CD8-positive, alpha-beta memory T cell (primary cell): ENCODE results near the gene FAF1. TPM values are rescaled to one million over a fixed set of nuclear protein-coding genes. Genes with fewer than 3 reads are reported as not detected.
"Not testable (repeated sequence)": the region's sequence is repeated elsewhere in the genome, so short reads cannot be mapped to it uniquely, and the experiment has no call there.

Experiments
- CTCF ChIA-PET: fragments of 350-600 bp; sonication (Branson Sonifier 250); formaldehyde crosslinking; loops from one replicate; lab custom pipeline; 2021; ENCODE audit warnings: antibody characterized with exemption; lab: Charles Lee
- POLR2A ChIA-PET: fragments of 350-600 bp; sonication (Branson Sonifier 250); formaldehyde crosslinking; loops from one replicate; lab custom pipeline; 2021; ENCODE audit warnings: antibody characterized with exemption; lab: Charles Lee
- DNase-seq, 5 donors: peaks; one replicate each; pipeline versions ENCODE4 v3.0.0 to v3.0.0-alpha.2; 2020 to 2022; ENCODE audit warnings: mixed read lengths in 1 of 5
- H3K27ac ChIP-seq: one replicate; pipeline ENCODE4 v1.7.0; 2013; ENCODE audit warnings: low read depth, mild to moderate bottlenecking, low read length, moderate library complexity
- H3K27me3 ChIP-seq: 2 replicates; pipeline ENCODE4 v1.7.0; 2013; ENCODE audit warnings: low read length, mild to moderate bottlenecking; ENCODE audit not compliant: insufficient read depth, poor library complexity, severe bottlenecking
- H3K36me3 ChIP-seq: 2 replicates; pipeline ENCODE4 v1.7.0; 2013; ENCODE audit warnings: mild to moderate bottlenecking, low read length, moderate library complexity; ENCODE audit not compliant: insufficient read depth
- H3K4me1 ChIP-seq: 2 replicates; pipeline ENCODE4 v1.7.0; 2013; ENCODE audit warnings: mild to moderate bottlenecking, low read length, moderate library complexity; ENCODE audit not compliant: insufficient read depth
- H3K4me3 ChIP-seq: 2 replicates; pipeline ENCODE4 v1.7.0; 2013; ENCODE audit warnings: mild to moderate bottlenecking, low read length
- H3K9me3 ChIP-seq: 2 replicates; pipeline ENCODE4 v1.7.0; 2013; ENCODE audit warnings: mild to moderate bottlenecking, low read length
- H3K27ac Mint-ChIP-seq, 8 donors: one replicate each; pipeline ENCODE4 v1.8.0; 2020 to 2021; ENCODE audit warnings: mixed read lengths in 8 of 8, mild to moderate bottlenecking in 6 of 8, inconsistent platforms in 3 of 8, moderate library complexity in 3 of 8
- H3K27me3 Mint-ChIP-seq, 2 donors: one replicate each; pipeline ENCODE4 v1.8.0; 2020 to 2021; ENCODE audit warnings: mixed read lengths in 2 of 2, mild to moderate bottlenecking in 1 of 2, moderate library complexity in 1 of 2
- H3K36me3 Mint-ChIP-seq, 3 donors: one replicate each; pipeline ENCODE4 v1.8.0; 2020 to 2021; ENCODE audit warnings: mixed read lengths in 3 of 3, inconsistent platforms in 1 of 3, mild to moderate bottlenecking in 1 of 3
- H3K4me1 Mint-ChIP-seq, 3 donors: one replicate each; pipeline ENCODE4 v1.8.0; 2020 to 2021; ENCODE audit warnings: mixed read lengths in 3 of 3, inconsistent platforms in 1 of 3, mild to moderate bottlenecking in 1 of 3
- H3K4me3 Mint-ChIP-seq, 7 donors: one replicate each; pipeline ENCODE4 v1.8.0; 2020 to 2021; ENCODE audit warnings: mixed read lengths in 7 of 7, mild to moderate bottlenecking in 6 of 7, moderate library complexity in 4 of 7, inconsistent platforms in 2 of 7
- H3K9me3 Mint-ChIP-seq, 5 donors: one replicate each; pipeline ENCODE4 v1.8.0; 2020 to 2022; ENCODE audit warnings: mixed read lengths in 5 of 5, mild to moderate bottlenecking in 3 of 5, moderate library complexity in 2 of 5, inconsistent platforms in 1 of 5
- polyA plus RNA-seq: library from polyadenylated mRNA; unstranded; fragments of 300-500 nt; fragmentation: Illumina TruSeq; gene quantifications from one replicate; pipeline ENCODE4 v1.2.3, GENCODE V29; 2021
- total RNA-seq, 2 experiments: library from RNA; stranded (reverse); gene quantifications; one replicate each; pipeline ENCODE4 v1.2.3, GENCODE V29; 2021

Gene FAF1
- total and polyA plus RNA-seq, 3 experiments from 2014 or later = 66.4 to 87.1 (median 78.2) TPM

DNA sequence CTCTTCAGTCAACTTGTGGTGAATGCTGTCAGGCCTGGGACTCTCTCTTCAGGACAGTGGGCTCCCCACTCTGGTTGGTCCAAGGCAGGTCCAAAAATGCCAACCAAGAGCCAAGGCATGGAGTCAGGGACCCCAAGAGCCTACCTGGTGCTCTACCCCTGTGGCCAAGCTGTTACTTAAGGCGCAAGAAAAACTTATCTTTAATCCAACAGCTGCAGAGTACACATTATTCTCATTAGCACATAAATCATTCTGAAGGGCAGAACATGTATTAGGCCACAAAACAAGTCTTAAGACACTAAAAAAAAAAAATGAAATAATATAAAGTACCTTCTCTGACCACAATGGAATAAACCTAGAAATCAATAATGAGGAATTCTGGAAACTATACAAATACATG, 65.7 kb downstream of the FAF1 start:
- no peak for DNase-seq
- H3K27me3 ChIP-seq = no peaks in the 10 kb centered on the region
- Mint-ChIP-seq H3K27ac (no peak overlapping the region), H3K36me3 (peaks cover 3 to 12% (median 7%) of the 10 kb centered on the region in 3 donors), H3K27me3 (no peaks in the 10 kb centered on the region), H3K4me3 (no peak overlapping the region), H3K4me1 (peaks cover 24 to 41% (median 32%) of the 10 kb centered on the region in 3 donors), H3K9me3 (peaks cover 0 to 3% (median 0%) of the 10 kb centered on the region in 5 donors)
- no peak overlapping the region for H3K27ac ChIP-seq
- no peaks in the 10 kb centered on the region for H3K9me3 ChIP-seq
- H3K4me3 ChIP-seq = no peak overlapping the region
- no peaks in the 10 kb centered on the region for H3K36me3 ChIP-seq
- ChIA-PET CTCF (no interaction called here), POLR2A (no interaction called here)
- no peaks in the 10 kb centered on the region for H3K4me1 ChIP-seq

DNA sequence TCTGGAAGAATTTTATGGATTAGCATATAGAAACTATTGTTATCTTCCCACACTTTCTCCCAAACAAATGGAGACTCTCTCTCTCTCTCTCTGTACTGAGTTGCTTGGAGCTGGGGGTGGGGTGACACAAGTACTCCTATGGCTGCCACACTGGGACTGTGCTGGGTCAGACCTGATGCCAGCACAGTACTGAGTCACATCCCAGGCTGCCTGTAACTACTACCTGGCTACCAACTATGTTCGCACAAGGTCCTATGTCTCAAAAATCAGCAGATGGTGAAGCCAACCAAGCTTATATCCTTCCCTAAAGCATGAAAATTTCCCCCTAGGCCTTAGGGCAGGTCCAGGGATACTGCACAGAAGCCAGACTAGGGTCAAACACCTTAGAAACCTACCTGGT, 66.6 kb downstream of the FAF1 start:
- ChIA-PET CTCF (no interaction called here), POLR2A (no interaction called here)
- H3K27me3 ChIP-seq = no peaks in the 10 kb centered on the region
- peaks cover 20 to 35% (median 25%) of the 10 kb centered on the region in 3 donors for H3K4me1 Mint-ChIP-seq
- no peaks in the 10 kb centered on the region for H3K9me3 ChIP-seq
- no peaks in the 10 kb centered on the region for H3K4me1 ChIP-seq
- DNase-seq = no peak
- no peak overlapping the region for H3K27ac ChIP-seq
- H3K4me3 Mint-ChIP-seq = no peak overlapping the region
- no peaks in the 10 kb centered on the region for H3K36me3 ChIP-seq
- no peak overlapping the region for H3K4me3 ChIP-seq
- peak overlapping the region in 1 of 8 donors; percentile 24 for H3K27ac Mint-ChIP-seq
- peaks cover 3 to 12% (median 7%) of the 10 kb centered on the region in 3 donors for H3K36me3 Mint-ChIP-seq
- no peaks in the 10 kb centered on the region for H3K27me3 Mint-ChIP-seq
- peaks cover 0 to 3% (median 0%) of the 10 kb centered on the region in 5 donors for H3K9me3 Mint-ChIP-seq

DNA sequence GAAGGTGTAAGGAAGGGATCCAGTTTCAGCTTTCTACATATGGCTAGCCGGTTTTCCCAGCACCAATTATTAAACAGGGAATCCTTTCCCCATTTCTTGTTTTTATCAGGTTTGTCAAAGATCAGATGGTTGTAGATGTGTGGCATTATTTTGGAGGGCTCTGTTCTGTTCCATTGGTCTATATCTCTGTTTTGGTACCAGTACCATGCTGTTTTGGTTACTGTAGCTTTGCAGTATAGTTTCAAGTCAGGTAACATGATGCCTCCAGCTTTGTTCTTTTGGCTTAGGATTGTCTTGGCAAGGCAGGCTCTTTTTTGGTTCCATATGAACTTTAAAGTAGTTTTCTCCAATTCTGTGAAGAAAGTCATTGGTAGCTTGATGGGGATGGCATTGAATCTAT, 72.5 kb downstream of the FAF1 start:
- H3K9me3 Mint-ChIP-seq, H3K9me3 ChIP-seq, H3K27me3 Mint-ChIP-seq, CTCF ChIA-PET, H3K36me3 Mint-ChIP-seq, H3K4me3 ChIP-seq, H3K27me3 ChIP-seq, H3K4me1 ChIP-seq, DNase-seq, H3K36me3 ChIP-seq, H3K27ac ChIP-seq, POLR2A ChIA-PET, H3K27ac Mint-ChIP-seq, H3K4me3 Mint-ChIP-seq: not testable (repeated sequence)
- H3K4me1 Mint-ChIP-seq = peaks cover 5 to 12% (median 8%) of the 10 kb centered on the region in 3 donors

DNA sequence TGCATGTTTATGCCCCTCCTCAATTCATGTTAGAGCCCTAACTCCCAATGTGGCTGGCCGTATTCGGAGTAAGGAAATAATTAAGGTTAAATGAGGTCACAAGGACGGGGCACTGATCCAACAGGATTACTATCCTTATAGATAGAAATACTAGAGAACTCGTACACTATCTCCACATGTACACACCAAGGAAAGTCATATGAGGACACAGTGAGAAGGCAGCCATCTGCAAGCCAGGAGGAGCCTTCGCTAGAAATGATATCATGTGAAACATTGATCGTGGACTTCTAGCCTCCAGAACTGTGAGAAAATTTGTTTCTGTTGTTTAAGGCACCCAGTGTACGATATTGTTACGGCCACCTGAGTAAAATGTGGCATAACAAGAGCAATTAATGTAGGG, 79.7 kb downstream of the FAF1 start:
- CTCF ChIA-PET = no interaction called here
- peak overlapping the region in 1 of 8 donors; percentile 25 for H3K27ac Mint-ChIP-seq
- Histone ChIP-seq H3K36me3 (no peaks in the 10 kb centered on the region), H3K4me1 (no peaks in the 10 kb centered on the region), H3K27me3 (no peaks in the 10 kb centered on the region), H3K9me3 (no peaks in the 10 kb centered on the region), H3K4me3 (no peak overlapping the region), H3K27ac (no peak overlapping the region)
- H3K4me1 Mint-ChIP-seq = peaks cover 10 to 40% (median 30%) of the 10 kb centered on the region in 3 donors
- H3K27me3 Mint-ChIP-seq = no peaks in the 10 kb centered on the region
- no peaks in the 10 kb centered on the region for H3K9me3 Mint-ChIP-seq
- POLR2A ChIA-PET = no interaction called here
- no peak overlapping the region for H3K4me3 Mint-ChIP-seq
- DNase-seq = no peak
- H3K36me3 Mint-ChIP-seq = no peaks in the 10 kb centered on the region

DNA sequence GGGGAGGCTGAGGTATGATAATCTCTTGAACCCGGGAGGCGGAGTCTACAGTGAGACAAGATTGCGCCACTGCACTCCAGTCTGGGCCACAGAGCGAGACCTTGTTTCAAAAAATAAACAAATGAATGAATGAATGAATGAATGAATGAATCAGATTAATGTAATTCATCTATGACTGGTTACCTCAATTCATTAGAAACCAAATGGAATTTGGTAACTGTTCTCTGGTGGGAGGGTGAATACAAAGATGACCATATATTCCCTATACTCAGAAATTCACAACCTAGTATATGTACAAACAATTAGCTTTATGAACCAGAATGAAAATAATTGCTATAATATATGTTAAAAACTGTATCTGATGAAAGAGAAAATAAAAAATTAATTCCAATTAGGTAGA, 80.9 kb downstream of the FAF1 start:
- ChIA-PET POLR2A (no interaction called here), CTCF (no interaction called here)
- peaks cover 10 to 36% (median 30%) of the 10 kb centered on the region in 3 donors for H3K4me1 Mint-ChIP-seq
- H3K4me3 Mint-ChIP-seq = no peak overlapping the region
- H3K9me3 ChIP-seq = no peaks in the 10 kb centered on the region
- no peak overlapping the region for H3K27ac ChIP-seq
- no peaks in the 10 kb centered on the region for H3K4me1 ChIP-seq
- no peak for DNase-seq
- no peaks in the 10 kb centered on the region for H3K36me3 Mint-ChIP-seq
- no peaks in the 10 kb centered on the region for H3K36me3 ChIP-seq
- no peaks in the 10 kb centered on the region for H3K27me3 Mint-ChIP-seq
- no peaks in the 10 kb centered on the region for H3K27me3 ChIP-seq
- H3K9me3 Mint-ChIP-seq = no peaks in the 10 kb centered on the region
- no peak overlapping the region for H3K27ac Mint-ChIP-seq
- no peak overlapping the region for H3K4me3 ChIP-seq

DNA sequence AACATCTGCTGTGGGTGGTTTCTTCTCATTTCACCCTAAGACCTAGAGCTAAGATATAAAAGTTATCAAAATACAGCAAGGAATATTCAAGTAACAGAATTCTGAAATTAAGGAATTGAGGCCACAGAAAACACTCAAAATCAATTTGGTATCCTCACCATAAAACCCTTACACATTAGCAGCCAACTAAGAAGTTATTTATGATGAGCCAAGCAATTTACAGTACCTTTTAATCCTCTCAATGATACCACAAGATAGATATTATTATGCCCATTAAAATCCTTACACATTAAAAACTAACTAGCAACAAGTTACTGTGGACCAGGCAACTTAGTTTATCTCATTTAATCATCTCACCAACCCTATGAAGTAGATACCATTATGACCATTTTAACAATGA, 81.6 kb downstream of the FAF1 start:
- Histone ChIP-seq H3K4me1 (no peaks in the 10 kb centered on the region), H3K36me3 (no peaks in the 10 kb centered on the region), H3K4me3 (no peak overlapping the region), H3K27me3 (no peaks in the 10 kb centered on the region), H3K27ac (no peak overlapping the region), H3K9me3 (no peaks in the 10 kb centered on the region)
- Mint-ChIP-seq H3K27ac (peak overlapping the region in 1 of 8 donors; percentile 52), H3K36me3 (no peaks in the 10 kb centered on the region), H3K9me3 (no peaks in the 10 kb centered on the region), H3K27me3 (no peaks in the 10 kb centered on the region), H3K4me3 (no peak overlapping the region), H3K4me1 (peaks cover 8 to 40% (median 32%) of the 10 kb centered on the region in 3 donors)
- DNase-seq = no peak
- POLR2A ChIA-PET = no interaction called here
- CTCF ChIA-PET = interaction anchor here (1.1 kb wide), 1 partner anchor 314 kb away, joined by 3 read pairs; no protein-coding TSS in a partner anchor

DNA sequence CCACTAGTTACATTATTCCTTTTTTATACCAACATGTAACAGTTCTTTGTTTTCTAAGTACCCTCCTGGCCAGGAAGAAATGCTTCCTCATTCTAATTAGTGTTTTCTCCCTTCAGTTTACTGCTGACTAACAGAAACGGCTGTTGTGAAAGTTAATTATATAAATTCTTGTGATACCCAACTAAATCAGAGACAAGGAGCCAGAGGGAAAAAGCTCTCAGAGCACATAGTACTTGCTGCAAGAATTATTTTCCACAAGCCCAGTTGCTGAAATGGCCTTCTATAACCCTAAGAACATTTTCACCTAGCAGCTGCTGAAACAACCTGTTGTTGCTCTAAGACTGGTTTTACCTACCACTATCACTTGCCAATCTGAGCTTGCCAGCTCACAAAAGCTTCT, 82.4 kb downstream of the FAF1 start:
- POLR2A ChIA-PET = no interaction called here
- no peaks in the 10 kb centered on the region for H3K9me3 Mint-ChIP-seq
- H3K4me1 Mint-ChIP-seq = peaks cover 8 to 40% (median 31%) of the 10 kb centered on the region in 3 donors
- no peaks in the 10 kb centered on the region for H3K4me1 ChIP-seq
- DNase-seq = no peak
- no peaks in the 10 kb centered on the region for H3K9me3 ChIP-seq
- no peak overlapping the region for H3K27ac ChIP-seq
- CTCF ChIA-PET = interaction anchor here (1.1 kb wide), 1 partner anchor 315 kb away, joined by 3 read pairs; no protein-coding TSS in a partner anchor
- H3K4me3 ChIP-seq = no peak overlapping the region
- no peak overlapping the region for H3K4me3 Mint-ChIP-seq
- H3K36me3 ChIP-seq = no peaks in the 10 kb centered on the region
- H3K27me3 Mint-ChIP-seq = no peaks in the 10 kb centered on the region
- no peaks in the 10 kb centered on the region for H3K36me3 Mint-ChIP-seq
- H3K27me3 ChIP-seq = no peaks in the 10 kb centered on the region
- peak overlapping the region in 1 of 8 donors; percentile 64 for H3K27ac Mint-ChIP-seq

DNA sequence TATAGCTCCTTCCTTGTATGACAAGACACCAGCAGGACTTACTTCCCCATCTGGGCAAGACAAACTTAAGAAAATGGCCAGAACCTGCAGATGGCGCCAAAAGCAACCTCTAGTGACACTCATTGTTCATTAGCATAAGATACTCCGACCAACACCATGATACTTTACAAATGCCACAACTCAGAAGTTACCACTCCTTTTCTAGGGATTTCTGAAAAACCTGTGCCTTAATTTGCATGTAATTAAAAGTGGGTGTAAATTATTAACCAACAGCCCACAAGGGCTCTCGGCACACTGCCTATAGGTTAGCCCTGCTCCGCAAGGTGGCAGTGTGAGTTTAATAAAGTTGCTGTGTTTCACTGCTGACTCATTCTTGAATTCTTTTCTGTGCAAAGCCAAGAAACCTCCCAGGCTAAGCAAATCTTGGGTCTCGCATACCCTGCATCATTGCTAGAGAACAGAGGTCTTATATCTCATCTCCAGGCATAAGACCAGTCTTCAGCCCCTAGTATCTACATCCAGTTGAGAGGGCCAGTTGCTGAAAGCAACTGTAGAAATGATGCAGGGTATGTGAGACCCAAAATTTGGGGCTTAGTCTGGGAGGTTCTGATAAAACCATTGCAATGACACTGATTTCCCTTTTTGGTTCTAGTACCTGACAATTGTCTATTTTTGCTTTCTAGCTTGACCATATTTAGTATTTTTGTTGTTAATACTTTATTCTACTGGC, 86.4 kb downstream of the FAF1 start:
- Histone ChIP-seq H3K9me3 (no peaks in the 10 kb centered on the region), H3K4me1 (no peaks in the 10 kb centered on the region), H3K36me3 (no peaks in the 10 kb centered on the region), H3K4me3 (no peak overlapping the region), H3K27ac (no peak overlapping the region), H3K27me3 (no peaks in the 10 kb centered on the region)
- Mint-ChIP-seq H3K27me3 (no peaks in the 10 kb centered on the region), H3K9me3 (no peaks in the 10 kb centered on the region), H3K4me1 (peaks cover 2 to 22% (median 15%) of the 10 kb centered on the region in 3 donors), H3K27ac (peak overlapping the region in 1 of 8 donors; percentile 13), H3K4me3 (peak overlapping the region in 6 of 7 donors; percentile 46 to 79 (median 65)), H3K36me3 (no peaks in the 10 kb centered on the region)
- POLR2A ChIA-PET = no interaction called here
- CTCF ChIA-PET = interaction anchor here (0.6 to 1.6 kb wide), 11 partner anchors 17 to 320 kb away, joined by 3 to 8 read pairs (median 3); no protein-coding TSS in a partner anchor
- peak; percentile 18 to 72 (median 43) for DNase-seq
